G401.6 (cell line): ENCODE data around the gene SH3GL2.

Experiments
- FAIRE-seq: peaks from 2 replicates; lab custom pipeline; 2012; peaks lifted over from hg19 to GRCh38; lab: Jason Lieb, UNC

The SH3GL2 gene

DNA sequence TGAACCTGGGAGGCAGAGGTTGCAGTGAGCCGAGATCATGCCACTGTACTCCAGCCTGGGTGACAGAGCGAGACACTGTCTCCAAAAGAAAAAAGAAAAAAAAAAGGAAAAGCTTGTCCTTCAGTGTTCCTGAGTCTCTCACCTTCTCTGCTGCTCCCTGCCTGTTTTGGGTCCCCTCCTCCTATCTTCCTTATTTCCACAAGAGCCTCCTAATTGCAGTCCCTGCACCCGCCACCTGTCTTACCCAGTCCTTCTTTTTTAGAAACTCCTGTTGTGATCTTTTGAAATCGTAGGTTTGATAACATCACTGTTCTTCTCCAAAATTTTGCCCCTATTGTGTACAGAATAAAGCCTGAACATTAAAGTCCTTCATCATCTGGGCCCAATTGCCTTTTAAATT is 234.9 kb downstream of the SH3GL2 start:
- FAIRE-seq: no peak

- FAIRE-seq: no peak
Measured at GRCh38 chr9:17816431-17817027, 237.7 kb downstream of the SH3GL2 start.

DNA sequence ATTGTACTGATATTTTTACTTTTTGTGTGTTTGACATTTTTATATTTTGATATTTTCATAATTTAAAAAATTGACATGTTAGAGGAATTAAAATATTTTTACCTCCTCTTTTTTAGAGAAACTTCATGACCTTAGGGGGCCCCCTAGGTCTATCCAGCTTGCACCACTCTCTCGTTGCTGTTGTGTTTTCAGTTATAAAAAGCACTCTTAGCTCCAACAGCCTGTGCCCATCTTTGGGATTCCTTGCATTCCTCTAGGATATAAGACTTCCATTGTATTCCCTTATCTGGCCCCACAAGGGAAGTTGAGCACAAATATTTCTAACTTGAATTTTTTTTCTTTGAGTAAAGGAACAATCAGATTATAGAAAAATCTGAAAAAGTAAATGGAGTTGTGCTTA is 245.3 kb downstream of the SH3GL2 start:
- FAIRE-seq: no peak

DNA sequence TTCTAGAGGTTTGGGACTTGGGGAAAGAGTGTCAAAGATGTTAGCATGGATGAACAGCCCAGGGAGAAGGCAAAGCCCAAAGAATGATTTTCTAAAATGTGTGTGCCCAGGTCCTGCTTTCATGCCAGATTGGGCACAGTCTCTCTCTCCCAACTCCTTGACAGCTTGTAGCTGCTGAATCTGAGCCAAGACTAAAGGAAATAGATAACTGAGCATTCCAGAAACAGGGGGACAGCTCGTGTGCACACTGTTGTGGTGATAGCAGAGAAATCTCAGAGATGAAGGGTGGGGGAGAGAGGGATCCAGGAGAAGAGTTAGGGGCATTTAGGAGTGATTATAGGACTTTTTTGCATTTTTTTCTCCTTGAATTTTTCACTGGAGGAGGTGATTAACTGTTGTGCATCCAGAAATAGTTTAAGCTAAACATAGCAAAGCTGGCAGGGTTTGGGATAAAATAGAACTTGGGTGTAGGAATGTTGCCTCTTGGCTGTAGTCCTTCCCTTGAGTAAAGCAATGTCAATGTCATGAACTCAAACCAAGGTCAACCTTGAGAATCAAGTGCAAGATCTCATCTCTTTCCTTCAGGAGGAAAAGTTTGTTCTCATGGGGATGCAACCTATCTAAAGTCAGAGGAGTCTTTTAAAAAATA is 245.9 kb downstream of the SH3GL2 start:
- FAIRE-seq: no peak

GRCh38 chr9:17825265-17825659 is 246.4 kb downstream of the SH3GL2 start:
- no peak for FAIRE-seq

GRCh38 chr9:17829064-17829463 is 250.2 kb downstream of the SH3GL2 start:
- FAIRE-seq: no peak

GRCh38 chr9:17829812-17830385 is 251.0 kb downstream of the SH3GL2 start:
- no peak for FAIRE-seq

GRCh38 chr9:17832812-17833211 is 253.9 kb downstream of the SH3GL2 start:
- no peak for FAIRE-seq

- FAIRE-seq: no peak
Measured at GRCh38 chr9:17833846-17834245, 255.0 kb downstream of the SH3GL2 start.

GRCh38 chr9:17837965-17838364 is 259.1 kb downstream of the SH3GL2 start:
- FAIRE-seq: no peak

- no peak for FAIRE-seq
Measured at GRCh38 chr9:17839776-17840175, 260.9 kb downstream of the SH3GL2 start.

- no peak for FAIRE-seq
Measured at GRCh38 chr9:17843236-17843635, 264.4 kb downstream of the SH3GL2 start.
